ENCODE data around the gene ALPP.

GRCh38 chr2:232386490-232386739 lies 7.9 kb downstream of the ALPP start:
- TF ChIP-seq ZNF350 (CRISPR knock-in tag; IDR thresholded peaks at IDR 0.05; ENCODE audit: borderline replicate concordance, low read depth) (no peak), SIN3A (IDR thresholded peaks at IDR 0.05; ENCODE audit: borderline replicate concordance, low read depth, low read length) (no peak), ATF2 (CRISPR knock-in tag; IDR thresholded peaks at IDR 0.05) (no peak), THRA (CRISPR knock-in tag; IDR thresholded peaks at IDR 0.05; ENCODE audit: borderline replicate concordance) (no peak), CTCF (CRISPR knock-in tag; IDR thresholded peaks at IDR 0.05) (no peak), HMG20B (CRISPR knock-in tag; conservative IDR thresholded peaks at IDR 0.05) (no peak), ZNF232 (CRISPR knock-in tag; IDR thresholded peaks at IDR 0.05; ENCODE audit: borderline replicate concordance) (no peak), ATF6 (CRISPR knock-in tag; conservative IDR thresholded peaks at IDR 0.05) (no peak), RAD51 (IDR thresholded peaks at IDR 0.05; ENCODE audit: borderline replicate concordance) (no peak), ZBTB14 (CRISPR knock-in tag; IDR thresholded peaks at IDR 0.05) (no peak), GLI4 (CRISPR knock-in tag; IDR thresholded peaks at IDR 0.05; ENCODE audit: borderline replicate concordance) (no peak)
